ENCODE measurements around the gene PCDHA6.
"Not testable (repeated sequence)": the region's sequence is repeated elsewhere in the genome, so short reads cannot be mapped to it uniquely, and the experiment has no call there.

Gene PCDHA6

DNA sequence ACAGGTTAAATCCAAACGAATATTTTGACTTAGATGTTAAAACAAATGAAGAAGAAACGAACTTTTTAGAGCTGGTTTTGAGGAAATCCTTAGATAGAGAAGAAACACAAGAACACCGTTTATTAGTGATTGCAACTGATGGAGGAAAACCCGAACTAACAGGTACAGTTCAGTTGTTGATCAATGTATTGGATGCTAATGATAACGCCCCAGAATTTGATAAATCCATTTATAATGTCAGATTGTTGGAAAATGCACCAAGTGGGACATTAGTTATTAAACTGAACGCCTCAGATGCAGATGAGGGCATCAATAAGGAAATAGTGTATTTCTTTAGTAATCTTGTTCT is 5.5 kb upstream of the PCDHA6 start:
- DNase-seq (ENCODE audit: low read depth in 3 of 3), result no peak

DNA sequence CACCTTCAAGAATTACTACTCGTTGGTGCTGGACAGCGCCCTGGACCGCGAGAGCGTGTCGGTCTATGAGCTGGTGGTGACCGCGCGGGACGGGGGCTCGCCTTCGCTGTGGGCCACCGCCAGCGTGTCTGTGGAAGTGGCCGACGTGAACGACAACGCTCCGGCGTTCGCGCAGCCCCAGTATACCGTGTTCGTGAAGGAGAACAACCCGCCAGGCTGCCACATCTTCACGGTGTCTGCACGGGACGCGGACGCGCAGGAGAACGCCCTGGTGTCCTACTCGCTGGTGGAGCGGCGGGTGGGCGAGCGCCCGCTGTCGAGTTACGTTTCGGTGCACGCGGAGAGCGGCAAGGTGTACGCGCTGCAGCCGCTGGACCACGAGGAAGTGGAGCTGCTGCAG is 4.8 kb upstream of the PCDHA6 start:
- not testable (repeated sequence) for DNase-seq (ENCODE audit: low read depth in 3 of 3)

DNA sequence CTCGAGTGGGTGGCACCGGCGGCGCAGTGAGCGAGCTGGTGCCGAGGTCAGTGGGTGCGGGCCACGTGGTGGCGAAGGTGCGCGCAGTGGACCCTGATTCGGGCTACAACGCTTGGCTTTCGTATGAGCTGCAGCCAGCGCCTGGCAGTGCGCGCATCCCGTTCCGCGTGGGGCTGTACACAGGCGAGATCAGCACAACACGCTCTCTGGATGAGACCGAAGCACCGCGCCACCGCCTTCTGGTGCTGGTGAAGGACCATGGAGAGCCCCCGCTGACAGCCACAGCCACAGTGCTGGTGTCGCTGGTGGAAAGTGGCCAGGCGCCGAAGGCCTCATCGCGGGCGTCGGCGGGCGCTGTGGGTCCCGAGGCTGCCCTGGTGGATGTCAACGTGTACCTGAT is 4.3 kb upstream of the PCDHA6 start:
- no peak for DNase-seq (ENCODE audit: low read depth in 3 of 3)

DNA sequence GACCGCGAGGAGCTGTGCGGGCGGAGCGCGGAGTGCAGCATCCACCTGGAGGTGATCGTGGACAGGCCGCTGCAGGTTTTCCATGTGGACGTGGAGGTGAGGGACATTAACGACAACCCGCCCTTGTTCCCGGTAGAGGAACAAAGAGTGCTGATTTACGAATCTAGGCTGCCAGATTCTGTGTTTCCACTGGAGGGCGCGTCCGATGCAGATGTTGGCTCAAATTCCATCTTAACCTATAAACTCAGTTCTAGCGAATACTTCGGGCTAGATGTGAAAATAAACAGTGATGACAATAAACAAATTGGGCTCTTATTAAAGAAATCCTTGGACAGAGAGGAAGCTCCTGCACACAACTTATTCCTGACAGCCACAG is 590 bp downstream of the PCDHA6 start:
- no peak for DNase-seq (ENCODE audit: low read depth in 3 of 3)

DNA sequence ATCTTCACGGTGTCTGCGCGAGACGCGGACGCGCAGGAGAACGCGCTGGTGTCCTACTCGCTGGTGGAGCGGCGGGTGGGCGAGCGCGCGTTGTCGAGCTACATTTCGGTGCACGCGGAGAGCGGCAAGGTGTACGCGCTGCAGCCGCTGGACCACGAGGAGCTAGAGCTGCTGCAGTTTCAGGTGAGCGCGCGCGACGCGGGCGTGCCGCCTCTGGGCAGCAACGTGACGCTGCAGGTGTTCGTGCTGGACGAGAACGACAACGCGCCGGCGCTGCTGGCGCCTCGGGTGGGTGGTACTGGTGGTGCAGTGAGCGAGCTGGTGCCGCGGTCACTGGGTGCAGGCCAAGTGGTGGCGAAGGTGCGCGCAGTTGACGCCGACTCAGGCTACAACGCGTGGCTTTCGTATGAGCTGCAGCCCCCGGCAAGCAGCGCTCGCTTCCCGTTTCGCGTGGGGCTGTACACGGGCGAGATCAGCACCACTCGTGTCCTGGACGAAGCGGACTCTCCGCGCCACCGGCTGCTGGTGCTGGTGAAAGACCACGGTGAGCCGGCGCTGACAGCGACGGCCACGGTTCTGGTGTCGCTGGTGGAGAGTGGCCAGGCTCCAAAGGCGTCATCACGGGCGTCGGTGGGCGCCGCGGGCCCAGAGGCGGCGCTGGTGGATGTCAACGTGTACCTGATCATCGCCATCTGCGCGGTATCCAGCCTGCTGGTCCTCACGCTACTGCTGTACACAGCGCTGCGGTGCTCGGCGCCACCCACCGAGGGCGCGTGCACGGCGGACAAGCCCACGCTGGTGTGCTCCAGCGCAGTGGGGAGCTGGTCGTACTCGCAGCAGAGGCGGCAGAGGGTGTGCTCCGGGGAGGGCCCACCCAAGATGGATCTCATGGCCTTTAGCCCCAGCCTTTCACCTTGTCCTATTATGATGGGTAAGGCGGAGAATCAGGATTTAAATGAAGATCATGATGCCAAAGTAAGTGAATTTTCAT is 2.0 kb downstream of the PCDHA6 start:
- not testable (repeated sequence) for DNase-seq (ENCODE audit: low read depth in 3 of 3)

DNA sequence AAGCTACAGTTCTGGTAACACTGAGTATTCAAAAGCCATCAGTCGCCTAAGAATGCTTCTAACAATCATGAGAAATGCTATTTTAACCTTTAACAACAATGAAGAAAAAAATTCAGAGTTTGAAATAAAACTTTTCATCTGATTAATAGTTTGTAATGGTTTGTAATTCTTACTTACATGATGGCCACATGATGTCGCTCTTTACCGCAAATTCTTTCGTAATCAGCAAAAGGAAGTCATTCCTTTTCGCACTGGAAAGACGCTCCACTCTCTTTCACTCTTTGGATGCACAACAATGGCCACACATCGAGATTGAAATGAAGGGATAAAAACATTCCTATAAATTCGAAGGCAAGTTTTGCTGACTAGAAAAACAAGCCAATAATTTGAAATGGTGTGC is 6.2 kb downstream of the PCDHA6 start, which contains the start of gene PCDHA7:
TSS of gene PCDHA7 (plus strand) at position 277 of the 400 bp plus-strand sequence. CDS start at position 392, 115 bp downstream.
- no peak for DNase-seq (ENCODE audit: low read depth in 3 of 3)

DNA sequence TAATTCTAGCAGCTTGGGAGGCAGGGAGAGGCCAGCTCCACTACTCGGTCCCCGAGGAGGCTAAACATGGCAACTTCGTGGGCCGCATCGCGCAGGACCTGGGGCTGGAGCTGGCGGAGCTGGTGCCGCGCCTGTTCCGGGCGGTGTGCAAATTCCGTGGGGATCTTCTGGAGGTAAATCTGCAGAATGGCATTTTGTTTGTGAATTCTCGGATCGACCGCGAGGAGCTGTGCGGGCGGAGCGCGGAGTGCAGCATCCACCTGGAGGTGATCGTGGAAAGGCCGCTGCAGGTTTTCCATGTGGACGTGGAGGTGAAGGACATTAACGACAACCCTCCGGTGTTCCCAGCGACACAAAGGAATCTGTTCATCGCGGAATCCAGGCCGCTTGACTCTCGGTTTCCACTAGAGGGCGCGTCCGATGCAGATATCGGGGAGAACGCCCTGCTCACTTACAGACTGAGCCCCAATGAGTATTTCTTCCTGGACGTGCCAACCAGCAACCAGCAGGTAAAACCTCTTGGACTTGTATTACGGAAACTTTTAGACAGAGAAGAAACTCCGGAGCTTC is 6.8 kb downstream of the PCDHA6 start:
- DNase-seq (ENCODE audit: low read depth in 3 of 3), result not testable (repeated sequence)

DNA sequence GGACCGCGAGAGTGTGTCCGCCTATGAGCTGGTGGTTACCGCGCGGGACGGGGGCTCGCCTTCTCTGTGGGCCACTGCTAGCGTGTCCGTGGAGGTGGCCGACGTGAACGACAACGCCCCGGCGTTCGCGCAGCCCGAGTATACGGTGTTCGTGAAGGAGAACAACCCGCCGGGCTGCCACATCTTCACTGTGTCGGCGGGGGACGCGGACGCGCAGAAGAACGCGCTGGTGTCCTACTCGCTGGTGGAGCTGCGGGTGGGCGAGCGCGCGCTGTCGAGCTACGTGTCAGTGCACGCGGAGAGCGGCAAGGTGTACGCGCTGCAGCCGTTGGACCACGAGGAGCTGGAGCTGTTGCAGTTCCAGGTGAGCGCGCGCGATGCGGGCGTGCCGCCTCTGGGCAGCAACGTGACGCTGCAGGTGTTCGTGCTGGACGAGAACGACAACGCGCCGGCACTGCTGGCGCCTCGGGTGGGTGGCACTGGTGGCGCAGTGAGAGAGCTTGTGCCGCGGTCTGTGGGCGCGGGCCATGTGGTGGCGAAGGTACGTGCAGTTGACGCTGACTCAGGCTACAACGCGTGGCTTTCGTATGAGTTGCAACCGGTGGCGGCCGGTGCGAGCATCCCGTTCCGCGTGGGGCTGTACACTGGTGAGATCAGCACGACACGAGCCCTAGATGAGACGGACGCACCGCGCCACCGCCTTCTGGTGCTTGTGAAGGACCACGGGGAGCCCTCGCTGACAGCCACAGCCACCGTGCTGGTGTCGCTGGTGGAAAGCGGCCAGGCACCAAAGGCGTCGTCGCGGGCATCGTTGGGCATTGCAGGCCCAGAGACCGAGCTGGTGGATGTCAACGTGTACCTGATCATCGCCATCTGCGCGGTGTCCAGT is 8.1 kb downstream of the PCDHA6 start:
- no peak for DNase-seq (ENCODE audit: low read depth in 3 of 3)

DNA sequence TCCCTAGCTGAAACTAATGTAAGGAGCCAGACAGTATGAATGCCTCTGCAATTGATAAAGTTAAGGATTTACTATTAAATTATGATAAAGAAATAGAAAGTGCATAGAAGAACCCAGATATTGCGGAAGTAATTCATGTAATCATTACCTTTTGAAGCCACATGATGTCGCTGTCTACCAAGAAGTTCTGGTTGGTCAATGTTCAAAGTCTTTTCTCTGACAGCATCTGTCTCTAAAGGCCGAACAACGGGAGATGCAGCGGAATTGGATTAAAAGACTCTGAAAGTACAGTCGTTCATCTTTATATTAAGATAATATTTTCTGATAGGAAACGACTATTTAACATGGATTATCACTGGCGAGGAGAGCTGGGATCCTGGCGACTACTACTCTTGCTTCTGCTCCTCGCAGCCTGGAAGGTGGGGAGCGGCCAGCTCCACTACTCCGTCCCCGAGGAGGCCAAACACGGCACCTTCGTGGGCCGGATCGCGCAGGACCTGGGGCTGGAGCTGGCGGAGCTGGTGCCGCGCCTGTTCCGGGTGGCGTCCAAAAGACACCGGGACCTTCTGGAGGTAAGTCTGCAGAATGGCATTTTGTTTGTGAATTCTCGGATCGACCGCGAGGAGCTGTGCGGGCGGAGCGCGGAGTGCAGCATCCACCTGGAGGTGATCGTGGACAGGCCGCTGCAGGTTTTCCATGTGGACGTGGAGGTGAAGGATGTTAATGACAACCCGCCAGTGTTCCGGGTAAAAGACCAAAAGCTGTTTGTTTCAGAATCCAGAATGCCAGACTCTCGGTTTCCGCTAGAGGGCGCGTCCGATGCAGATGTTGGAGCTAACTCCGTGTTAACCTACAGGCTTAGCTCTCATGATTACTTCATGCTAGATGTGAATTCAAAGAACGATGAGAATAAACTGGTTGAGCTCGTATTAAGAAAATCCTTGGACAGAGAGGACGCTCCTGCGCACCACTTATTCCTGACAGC is 13.5 kb downstream of the PCDHA6 start, which contains the start of gene PCDHA8:
TSS of gene PCDHA8 (plus strand) at position 210 of the 985 bp plus-strand sequence. CDS start at position 345, 135 bp downstream.
- no peak for DNase-seq (ENCODE audit: low read depth in 3 of 3)

DNA sequence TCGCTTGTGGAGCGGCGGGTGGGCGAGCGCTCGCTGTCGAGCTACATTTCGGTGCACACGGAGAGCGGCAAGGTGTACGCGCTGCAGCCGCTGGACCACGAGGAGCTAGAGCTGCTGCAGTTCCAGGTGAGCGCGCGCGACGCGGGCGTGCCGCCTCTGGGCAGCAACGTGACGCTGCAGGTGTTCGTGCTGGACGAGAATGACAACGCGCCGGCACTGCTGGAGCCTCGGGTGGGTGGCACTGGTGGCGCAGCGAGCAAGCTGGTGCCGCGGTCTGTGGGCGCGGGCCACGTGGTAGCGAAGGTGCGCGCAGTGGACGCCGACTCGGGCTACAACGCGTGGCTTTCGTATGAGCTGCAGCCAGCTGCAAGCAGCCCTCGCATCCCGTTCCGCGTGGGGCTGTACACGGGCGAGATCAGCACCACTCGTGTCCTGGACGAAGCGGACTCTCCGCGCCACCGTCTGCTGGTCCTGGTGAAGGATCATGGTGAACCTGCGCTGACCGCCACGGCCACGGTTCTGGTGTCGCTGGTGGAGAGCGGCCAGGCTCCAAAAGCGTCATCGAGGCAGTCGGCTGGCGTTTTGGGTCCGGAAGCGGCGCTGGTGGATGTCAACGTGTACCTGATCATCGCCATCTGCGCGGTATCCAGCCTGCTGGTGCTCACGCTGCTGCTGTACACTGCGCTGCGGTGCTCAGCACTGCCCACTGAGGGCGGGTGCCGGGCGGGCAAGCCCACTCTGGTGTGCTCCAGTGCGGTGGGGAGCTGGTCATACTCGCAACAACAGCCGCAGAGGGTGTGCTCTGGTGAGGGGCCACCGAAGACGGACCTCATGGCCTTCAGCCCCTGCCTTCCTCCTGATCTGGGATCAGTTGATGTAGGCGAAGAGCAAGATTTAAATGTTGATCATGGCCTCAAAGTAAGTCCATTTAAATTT is 15.3 kb downstream of the PCDHA6 start:
- no peak for DNase-seq (ENCODE audit: low read depth in 3 of 3)

DNA sequence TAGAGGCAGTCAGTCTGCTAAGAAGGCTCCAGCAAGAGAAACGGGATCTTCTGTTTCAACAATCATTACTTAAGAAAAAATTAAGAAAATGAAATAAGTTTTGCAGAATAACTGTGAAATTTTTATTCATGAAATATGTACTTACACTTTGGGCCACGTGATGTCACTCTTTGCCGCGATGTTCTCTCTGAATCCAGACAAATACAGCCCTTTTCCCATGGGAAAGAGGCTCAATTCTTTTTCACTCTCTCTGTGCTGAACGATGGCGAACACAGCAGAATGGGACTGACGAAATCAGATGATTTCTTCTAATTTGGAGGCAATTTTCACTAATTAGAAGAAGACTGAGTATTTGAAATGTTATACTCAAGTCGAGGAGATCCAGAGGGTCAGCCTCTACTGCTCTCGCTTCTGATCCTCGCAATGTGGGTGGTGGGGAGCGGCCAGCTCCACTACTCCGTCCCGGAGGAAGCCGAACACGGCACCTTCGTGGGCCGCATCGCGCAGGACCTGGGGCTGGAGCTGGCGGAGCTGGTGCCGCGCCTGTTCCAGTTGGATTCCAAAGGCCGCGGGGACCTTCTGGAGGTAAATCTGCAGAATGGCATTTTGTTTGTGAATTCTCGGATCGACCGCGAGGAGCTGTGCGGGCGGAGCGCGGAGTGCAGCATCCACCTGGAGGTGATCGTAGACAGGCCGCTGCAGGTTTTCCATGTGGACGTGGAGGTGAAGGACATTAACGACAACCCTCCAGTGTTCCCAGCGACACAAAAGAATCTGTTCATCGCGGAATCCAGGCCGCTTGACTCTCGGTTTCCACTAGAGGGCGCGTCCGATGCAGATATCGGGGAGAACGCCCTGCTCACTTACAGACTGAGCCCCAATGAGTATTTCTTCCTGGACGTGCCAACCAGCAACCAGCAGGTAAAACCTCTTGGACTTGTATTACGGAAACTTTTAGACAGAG is 20.7 kb downstream of the PCDHA6 start, which contains the start of gene PCDHA9:
TSS of gene PCDHA9 (plus strand) at position 244 of the 964 bp plus-strand sequence. CDS start at position 358, 114 bp downstream.
- DNase-seq (ENCODE audit: low read depth in 3 of 3), result not testable (repeated sequence)

DNA sequence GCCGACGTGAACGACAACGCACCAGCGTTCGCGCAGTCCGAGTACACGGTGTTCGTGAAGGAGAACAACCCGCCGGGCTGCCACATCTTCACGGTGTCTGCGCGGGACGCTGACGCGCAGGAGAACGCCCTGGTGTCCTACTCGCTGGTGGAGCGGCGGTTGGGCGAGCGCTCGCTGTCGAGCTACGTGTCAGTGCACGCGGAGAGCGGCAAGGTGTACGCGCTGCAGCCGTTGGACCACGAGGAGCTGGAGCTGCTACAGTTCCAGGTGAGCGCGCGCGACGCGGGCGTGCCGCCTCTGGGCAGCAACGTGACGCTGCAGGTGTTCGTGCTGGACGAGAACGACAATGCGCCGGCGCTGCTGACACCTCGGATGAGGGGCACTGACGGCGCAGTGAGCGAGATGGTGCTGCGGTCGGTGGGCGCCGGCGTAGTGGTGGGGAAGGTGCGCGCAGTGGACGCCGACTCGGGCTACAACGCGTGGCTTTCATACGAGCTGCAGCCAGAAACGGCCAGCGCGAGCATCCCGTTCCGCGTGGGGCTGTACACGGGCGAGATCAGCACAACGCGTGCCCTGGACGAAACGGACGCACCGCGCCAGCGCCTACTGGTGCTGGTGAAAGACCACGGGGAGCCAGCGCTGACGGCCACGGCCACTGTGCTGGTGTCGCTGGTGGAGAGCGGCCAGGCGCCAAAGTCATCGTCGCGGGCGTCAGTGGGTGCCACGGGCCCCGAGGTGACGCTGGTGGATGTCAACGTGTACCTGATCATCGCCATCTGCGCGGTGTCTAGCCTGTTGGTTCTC is 22.3 kb downstream of the PCDHA6 start:
- DNase-seq (ENCODE audit: low read depth in 3 of 3), result not testable (repeated sequence)

DNA sequence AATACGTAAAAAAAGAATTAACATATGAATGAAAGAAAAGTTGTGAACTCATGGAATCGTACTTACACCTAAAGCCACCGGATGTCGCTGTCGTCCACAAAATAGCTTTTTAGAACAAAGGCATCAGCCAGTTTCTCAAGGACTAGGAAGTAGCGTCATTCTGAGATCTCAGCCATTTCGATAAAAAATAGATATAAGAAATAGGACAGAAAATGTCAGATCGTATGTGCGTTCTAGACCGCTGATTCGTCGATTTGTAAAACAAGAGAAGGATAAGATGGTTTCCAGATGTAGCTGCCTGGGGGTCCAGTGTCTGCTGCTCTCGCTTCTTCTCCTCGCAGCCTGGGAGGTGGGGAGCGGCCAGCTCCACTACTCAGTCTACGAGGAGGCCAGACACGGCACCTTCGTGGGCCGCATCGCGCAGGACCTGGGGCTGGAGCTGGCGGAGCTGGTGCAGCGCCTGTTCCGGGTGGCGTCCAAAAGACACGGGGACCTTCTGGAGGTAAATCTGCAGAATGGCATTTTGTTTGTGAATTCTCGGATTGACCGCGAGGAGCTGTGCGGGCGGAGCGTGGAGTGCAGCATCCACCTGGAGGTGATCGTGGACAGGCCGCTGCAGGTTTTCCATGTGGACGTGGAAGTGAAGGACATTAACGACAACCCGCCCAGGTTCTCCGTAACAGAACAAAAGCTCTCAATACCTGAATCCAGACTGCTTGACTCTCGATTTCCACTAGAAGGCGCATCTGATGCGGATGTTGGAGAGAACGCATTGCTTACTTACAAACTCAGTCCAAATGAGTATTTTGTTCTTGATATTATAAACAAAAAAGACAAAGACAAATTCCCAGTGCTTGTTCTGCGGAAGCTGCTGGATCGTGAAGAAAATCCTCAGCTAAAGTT is 28.3 kb downstream of the PCDHA6 start, which contains the start of gene PCDHA10:
TSS of gene PCDHA10 (plus strand) at position 126 of the 903 bp plus-strand sequence. CDS start at position 278, 152 bp downstream.
- DNase-seq (ENCODE audit: low read depth in 3 of 3), result no peak

DNA sequence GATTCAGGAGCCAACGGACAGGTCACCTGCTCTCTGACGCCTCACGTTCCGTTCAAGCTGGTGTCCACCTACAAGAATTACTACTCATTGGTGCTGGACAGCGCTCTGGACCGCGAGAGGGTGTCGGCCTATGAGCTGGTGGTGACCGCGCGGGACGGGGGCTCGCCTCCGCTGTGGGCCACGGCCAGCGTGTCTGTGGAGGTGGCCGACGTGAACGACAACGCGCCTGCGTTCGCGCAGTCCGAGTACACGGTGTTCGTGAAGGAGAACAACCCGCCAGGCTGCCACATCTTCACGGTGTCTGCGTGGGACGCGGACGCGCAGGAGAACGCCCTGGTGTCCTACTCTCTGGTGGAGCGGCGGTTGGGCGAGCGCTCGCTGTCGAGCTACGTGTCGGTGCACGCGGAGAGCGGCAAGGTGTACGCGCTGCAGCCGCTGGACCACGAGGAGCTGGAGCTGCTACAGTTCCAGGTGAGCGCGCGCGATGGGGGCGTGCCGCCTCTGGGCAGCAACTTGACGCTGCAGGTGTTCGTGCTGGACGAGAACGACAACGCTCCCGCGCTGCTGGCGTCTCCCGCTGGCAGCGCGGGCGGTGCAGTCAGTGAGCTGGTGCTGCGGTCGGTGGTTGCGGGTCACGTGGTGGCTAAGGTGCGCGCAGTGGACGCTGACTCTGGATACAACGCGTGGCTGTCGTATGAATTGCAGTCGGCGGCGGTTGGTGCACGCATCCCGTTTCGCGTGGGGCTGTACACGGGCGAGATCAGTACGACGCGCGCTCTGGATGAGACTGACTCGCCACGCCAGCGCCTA is 29.6 kb downstream of the PCDHA6 start:
- no peak for DNase-seq (ENCODE audit: low read depth in 3 of 3)

DNA sequence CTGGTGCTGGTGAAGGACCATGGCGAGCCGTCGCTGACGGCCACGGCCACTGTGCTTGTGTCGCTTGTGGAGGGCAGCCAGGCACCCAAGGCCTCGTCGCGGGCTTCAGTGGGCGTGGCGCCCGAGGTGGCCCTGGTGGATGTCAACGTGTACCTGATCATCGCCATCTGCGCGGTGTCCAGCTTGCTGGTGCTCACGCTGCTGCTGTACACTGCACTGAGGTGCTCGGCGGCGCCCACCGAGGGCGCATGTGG is 30.2 kb downstream of the PCDHA6 start:
- DNase-seq (ENCODE audit: low read depth in 3 of 3), result no peak
